Transverse colon (tissue), 3 donors: ENCODE data around the gene ZNF227.

Experiments used
- CTCF ChIP-seq, 5 experiments: fragments of 200-600 bp in 3 of 5; fragments of 450-650 bp in 2 of 5; sonication (generic) in 3 of 5; IDR thresholded peaks; 1 replicate in 2 of 5; 2 replicates in 3 of 5; pipeline ENCODE4 v1.5.1; 2016 to 2017; ENCODE audit warnings: antibody characterized with exemption in 5 of 5, inconsistent platforms in 3 of 5, mild to moderate bottlenecking in 2 of 5, moderate library complexity in 1 of 5
- EP300 ChIP-seq: sonication (generic); formaldehyde crosslinking; IDR thresholded peaks from one replicate; pipeline ENCODE4 v1.6.1; 2017; ENCODE audit warnings: antibody characterized with exemption, low read depth
- POLR2A ChIP-seq: fragments of 450-650 bp; IDR thresholded peaks from one replicate; pipeline ENCODE4 v1.6.1; 2016; ENCODE audit warnings: antibody characterized with exemption, mild to moderate bottlenecking, moderate library complexity

- TF ChIP-seq EP300 (no peak), CTCF (IDR thresholded peaks at IDR 0.05) (no peak), POLR2A (no peak)
These were observed 16.0 kb downstream of the ZNF227 start for GRCh38 chr19:44228318-44228717.
